ENCODE measurements around the gene FCGR3B.
A peak's percentile ranks its signal among the peaks of the same experiment; 100 is the strongest.
"Not testable (repeated sequence)": the region's sequence is repeated elsewhere in the genome, so short reads cannot be mapped to it uniquely, and the experiment has no call there.

Gene FCGR3B

DNA sequence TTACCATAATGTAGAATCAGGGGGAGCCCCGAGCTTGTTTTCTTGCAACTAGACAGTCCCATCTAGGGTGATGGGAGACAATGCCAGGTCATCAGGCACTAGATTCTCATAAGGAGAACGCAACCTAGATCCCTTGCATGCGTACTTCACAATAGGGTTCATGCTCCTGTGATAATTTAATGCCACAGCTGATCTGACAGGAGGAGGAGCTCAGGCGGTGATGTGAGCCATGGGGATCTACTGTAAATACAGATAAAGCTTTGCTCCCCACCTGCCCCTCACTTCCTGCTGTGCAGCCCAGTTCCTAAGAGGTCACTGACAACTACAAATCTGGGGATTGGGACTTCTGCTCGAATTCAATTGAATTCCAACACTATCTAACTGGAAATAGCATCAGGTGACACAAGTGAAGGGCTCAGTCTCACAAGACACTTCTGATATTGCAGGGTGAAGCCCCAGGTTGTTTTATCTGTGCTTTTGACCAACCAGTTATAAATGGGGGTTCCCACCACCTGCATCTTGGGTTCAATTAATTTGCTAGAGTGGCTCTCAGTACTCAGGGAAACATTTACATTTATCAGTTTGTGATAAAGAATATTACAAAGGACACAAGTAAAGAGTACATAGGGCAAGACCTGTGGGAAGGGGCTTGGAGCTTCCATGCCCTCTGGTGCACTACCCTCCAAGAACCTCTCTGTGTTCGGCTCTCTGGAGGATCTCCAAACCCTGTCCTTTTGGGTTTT lies 7.4 kb upstream of the FCGR3B start:
- not testable (repeated sequence) for DNase-seq

DNA sequence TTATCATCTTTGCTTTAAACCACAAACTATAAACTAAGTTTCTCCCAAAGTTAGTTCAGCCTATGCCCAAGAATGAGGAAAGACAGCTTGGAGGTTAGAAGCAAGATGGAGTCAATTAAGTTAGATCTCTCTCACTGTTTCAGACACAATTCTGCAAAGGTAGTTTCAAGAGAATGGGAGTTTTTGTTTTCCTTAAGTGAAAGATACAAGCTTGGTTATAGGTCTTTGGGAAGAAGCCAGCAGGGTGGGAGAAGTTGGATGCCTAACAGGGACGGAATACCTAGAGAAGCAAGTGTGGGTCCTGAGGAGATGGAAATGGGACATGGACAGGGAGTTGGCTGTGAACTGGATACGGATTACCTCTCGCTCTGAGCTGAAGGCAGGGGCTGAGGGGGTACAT lies 6.0 kb upstream of the FCGR3B start:
- not testable (repeated sequence) for DNase-seq

DNA sequence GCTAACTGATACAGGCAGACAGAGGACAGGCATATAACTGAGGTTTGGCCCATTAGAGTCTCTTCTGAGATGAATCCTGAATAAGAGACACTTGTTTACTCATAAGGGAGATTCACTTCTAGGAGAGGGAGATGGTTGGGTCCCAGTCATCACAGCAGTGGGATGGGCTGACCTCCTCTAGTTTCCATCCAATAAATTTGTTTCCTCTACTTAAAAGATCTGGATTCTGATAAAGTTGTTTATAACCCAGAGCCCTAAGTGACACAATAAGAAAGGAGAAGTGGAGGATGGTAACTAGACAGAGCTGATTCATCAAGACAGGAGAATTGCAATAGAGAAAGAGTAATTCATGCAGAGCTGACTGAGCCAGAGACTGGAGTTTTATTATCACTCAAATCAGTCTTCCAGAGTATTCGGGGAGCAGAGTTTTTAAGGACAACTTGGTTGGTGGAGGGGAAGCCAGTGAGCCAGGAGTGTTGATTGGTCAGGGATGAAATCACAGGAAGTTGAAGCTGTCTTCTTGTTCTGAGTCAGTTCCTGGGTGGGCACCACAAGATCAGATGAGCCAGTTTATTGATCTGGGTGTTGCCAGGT lies 5.3 kb upstream of the FCGR3B start:
- not testable (repeated sequence) for DNase-seq

DNA sequence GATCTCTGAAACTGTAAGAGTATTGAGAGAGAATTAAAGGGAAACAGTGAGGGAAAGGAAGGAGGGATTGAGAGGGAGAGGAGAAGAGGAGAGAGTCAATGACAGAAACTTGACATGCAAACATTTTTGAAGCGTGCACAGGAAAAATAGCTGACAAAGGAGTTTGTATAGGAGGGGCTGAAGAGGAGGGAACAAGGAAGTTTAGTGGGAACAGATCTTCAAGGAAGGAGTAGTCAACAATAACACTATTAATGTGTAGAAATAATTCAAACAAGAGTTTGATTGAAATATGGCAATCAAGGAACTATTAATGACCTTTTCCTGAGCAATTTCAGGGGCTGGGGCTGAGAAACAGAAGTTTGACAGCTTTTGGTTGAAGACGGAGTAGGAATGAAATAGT lies 4.0 kb upstream of the FCGR3B start:
- DNase-seq = not testable (repeated sequence)

DNA sequence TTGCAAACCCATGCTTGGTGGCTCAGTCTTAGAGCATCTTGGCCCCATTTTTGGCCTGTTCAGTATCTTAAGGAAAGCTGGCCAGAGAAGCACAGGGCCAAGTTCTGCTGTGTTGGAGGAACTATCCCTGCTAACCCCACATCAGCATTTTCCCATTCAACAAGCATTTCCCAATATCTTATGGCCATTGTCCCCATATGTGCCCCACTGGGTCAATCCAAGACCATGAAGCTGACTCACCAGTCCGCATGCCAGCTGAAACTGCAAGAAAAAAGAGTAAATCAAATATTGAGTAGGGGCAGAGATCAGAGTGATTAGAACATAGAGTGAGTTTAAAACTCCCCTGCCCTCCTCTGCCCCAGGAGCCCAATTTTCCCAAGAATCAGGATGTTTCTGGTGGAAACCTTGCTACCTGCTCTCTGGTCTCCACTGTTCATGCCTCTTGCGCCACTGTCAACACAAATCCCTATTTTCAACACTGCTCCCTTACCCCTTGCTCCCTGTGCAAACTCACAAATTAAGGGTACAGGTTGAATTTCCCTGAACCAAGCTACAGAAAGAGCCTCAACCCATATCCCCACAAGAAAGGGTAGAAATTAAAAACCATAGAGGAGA lies 741 bp downstream of the FCGR3B start:
- not testable (repeated sequence) for DNase-seq

DNA sequence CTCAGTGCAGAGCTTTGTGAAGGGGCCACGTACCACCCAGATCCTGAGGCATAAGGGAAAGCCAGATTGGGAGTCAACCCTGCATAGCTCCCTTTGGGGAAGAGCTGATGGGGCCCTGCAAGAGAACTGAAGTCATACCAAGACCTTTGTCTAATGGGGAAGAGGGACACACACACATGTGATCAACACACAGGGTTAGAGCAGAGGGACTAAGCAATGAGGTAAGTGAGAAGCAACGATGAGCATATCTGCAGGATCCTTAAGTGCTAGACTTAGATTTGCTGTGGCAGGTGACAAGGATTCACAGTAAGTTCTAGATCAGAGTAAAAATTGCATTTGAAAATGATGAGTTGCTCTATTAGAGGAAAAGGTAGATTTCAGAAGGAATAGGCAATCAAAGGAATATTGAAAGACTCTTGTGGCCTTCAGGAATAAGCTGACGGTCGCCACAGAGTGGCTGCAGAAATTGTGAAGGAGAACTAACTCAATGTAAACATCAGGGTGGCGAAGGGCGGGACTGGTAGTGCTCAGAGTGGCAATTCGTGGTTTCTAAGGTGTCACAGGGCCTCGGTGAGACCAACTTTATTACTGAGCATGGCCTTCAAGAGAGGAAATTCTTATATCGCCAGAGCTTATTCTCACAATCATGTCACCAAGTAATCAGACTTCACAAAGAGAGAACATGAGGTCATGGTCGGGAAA lies 4.4 kb downstream of the FCGR3B start:
- DNase-seq = not testable (repeated sequence)

DNA sequence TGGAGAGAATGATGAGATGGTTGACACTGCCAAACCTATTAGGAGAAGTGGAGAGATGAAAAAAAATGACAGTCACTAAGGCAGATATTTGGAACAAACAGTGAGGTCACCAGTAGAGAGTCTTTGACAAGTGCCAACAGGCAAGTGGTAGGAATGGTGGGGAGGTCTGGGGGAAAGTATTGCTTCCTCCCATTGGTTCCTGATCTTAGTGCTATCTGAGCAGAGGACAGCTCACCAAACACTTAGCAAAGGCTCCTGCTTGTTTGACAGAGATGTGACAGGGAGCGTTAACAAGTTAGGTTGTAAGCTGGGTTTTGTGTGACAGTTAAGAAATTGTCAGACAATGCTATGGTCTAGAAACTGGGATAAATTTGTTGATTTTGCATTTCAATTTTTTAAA lies 6.4 kb downstream of the FCGR3B start:
- DNase-seq = not testable (repeated sequence)

DNA sequence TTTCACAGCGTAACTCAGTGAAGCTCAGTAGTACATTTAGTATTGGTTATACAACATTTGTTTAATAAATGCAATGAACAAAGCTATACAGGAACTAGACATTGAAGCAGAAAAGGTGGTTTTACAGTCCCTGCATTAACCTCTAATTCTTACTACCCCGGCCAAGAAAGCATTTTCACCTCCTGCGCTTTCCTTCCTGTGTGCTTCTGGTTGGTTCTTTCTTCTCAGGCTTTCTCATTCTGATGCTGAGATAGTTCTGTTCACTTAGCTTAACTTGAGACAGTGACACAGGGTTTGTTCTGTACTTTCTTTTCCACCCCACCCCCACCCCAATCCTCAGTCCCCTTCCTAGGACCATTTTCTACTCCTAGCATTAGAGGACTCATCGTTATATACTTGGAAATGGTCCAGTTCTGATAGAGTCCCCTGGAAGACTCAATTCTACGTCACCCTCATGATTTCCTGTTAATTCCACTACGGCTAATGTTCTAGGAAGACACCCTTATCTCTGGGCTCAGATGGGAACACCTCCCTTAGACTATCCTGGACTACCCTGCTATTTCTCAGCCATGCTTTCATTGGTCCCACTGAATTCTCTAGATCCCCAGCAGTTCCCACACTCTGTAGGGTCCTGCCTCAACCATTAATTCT lies 7.5 kb downstream of the FCGR3B start:
- DNase-seq = not testable (repeated sequence)

DNA sequence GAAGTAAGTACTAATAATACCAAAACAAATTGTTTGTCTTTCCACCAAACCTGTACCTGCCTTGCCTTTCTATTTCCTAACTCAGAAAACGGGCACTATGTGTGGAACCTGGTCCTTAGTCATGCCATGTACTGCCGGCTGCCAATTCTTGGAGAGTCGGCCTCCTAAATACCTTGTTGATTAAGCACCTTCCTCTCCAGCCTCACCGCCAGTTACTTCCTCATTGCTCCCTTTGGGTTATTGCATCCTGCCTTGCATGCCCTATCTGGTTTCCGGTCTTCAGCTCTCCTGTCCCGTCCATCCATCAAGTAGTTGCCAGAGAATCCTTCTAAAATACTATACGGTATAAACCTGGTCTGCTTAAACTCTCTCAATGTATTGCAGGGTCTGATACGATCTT lies 8.9 kb downstream of the FCGR3B start:
- DNase-seq = not testable (repeated sequence)

DNA sequence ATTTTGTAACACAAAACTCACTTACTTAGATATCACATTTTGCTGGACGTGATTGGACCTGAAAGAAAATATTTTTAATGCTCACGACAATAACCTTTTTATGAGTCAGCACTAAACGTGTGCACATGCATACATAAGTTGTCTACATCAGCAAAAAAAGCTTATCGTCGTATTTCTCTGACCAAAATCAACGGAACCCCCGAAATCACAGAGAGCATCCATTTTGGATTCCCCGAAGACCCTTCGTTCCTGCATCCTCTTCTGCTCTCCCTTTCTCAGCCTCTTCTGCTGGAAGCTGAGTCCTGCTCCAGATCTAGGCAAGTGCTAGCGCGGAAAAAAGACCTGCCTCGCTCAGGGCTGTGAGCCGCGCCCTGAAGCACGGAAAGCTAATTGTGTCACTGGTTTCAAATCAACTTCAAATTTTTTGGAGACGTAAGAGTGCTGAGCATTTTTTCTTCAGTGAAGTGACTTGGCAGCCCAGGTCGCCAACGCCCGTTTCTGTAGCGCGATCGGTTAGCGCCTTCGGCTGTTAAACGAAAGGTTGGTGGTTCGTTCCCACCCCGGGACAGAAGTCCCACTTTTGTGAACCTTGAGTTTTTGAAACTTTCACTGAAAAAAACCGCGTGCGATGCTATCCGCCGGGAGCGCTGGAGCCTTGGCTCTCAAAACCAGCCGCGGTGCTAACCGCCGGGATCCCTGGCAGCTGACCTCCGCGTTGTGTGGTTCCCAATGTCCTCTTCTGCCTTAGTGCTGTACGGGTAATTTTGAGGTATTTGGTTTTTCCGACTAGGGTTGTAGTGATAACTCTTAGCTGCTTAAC lies 9.6 kb downstream of the FCGR3B start:
- peak; percentile 71 for DNase-seq

DNA sequence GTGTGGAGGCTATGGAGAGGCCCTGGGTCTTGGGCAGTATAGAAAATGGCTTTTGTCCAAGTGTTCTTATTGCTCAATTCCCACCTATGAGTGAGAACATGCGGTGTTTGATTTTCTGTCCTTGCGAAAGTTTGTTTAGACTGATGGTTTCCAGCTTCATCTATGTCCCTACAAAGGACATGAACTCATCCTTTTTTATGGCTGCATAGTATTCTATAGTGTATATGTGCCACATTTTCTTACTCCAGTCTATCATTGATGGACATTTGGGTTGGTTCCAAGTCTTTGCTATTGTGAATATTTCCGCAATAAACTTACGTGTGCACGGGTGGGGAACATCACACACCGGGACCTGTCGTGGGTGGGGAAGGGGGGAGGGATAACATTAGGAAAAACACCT lies 10.6 kb downstream of the FCGR3B start:
- DNase-seq = not testable (repeated sequence)

DNA sequence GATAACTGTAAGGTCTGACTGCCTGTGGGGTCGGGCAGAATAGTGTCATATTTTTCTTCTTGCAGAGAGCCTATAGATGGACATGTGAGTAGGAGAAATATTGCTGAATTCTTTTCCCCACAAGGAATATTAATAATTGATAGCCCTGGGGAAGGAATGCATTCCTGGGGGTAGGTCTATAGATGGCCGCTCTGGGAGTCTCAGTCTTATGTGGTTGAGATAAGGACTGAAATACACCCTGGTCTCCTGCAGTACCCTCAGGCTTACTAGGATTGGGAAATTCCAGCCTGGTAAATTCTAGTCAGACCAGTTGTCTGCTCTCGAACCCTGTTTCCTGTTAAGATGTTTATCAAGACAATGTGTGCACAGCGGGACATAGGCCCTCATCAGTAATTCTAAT lies 12.5 kb downstream of the FCGR3B start:
- DNase-seq = not testable (repeated sequence)

DNA sequence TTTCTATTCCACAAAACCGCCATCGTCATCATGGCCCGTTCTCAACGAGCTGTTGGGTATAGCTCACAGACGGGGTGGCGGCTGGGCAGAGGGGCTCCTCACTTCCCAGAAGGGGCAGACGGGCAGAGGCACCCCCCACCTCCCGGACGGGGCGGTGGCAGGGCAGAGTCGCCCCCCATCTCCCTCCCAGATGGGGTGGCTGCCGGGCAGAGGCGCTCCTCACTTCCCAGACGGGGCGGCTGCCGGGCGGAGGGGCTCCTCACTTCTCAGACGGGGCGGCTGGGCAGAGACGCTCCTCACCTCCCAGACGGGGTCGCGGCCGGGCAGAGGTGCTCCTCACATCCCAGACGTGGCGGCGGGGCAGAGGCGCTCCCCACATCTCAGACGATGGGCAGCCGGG lies 14.6 kb downstream of the FCGR3B start:
- DNase-seq = not testable (repeated sequence)

DNA sequence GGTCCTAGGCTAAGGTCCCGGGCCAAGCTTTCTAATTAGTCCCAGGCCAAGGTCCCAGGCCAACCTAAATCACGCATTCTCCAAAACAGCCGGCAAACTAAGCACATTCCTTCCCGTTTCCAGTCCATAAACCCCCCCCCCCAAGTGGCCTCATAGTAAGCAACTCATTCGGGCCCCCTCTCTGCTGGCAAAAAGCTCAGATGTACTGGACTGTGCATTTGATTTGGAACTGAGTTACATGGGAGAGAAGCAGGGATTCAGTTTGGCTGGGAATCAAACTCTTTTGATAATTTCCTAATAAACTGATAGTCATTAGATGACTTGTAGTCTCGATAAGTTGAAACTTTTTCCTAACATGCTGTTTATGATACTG lies 17.8 kb downstream of the FCGR3B start:
- not testable (repeated sequence) for DNase-seq

DNA sequence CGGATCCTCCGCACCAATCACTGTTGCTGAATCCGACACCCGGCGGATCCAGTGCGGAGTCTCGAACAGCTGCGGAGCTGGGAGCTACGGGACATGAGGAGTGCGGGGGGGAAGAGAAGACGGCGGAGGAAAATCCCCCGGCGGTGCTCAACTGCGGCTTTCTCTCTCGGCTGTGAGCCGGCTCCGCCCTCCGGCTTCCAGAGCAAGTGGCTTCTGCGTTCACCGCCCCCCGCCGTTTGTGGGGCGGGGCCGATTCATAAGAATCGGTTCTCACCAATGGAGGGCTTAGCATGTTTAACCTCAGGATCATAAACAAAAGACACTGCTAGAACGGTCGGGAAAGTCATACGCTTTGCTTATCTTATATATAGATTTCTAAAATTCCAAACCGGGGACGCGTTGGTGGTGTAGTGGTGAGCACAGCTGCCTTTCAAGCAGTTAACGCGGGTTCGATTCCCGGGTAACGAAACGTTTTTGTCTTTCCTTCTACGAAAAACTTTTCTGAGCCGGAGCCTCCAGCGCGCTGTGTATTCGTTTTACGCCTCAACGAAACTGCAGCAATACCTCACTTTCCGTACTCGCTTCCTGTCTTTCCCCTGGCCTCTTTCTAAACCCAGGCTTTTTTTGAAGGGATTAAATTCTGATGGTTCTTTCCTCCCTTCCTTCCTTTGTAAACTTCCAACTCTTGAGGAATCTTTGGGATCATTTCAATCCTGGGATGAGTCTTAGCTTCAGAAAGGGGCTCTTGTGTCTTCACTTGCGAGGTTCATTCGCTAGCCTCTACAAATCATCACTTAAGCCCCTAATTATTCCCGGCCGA lies 18.4 kb downstream of the FCGR3B start:
- DNase-seq = peak; percentile 93

DNA sequence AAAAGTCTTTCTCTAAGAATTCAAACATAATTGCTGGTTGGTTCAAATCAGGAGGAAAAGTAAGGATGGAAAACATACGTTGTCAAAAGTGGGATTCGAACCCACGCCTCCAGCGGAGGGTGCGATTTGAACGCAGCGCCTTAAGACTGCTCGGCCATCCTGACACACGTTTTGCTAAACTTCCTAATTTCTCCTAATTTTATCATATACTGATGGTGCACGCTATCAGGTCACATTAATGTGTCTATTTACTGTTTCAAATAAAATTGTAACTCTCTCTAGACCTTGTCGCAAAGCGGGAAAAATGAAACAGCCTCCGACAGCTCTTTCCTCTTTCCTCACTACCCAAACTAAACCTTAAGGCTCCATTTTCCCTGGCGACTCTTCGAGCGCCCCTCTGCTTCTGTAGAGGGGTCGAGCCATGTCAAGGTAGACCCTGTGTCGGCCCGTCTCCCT lies 19.1 kb downstream of the FCGR3B start:
- not testable (repeated sequence) for DNase-seq

DNA sequence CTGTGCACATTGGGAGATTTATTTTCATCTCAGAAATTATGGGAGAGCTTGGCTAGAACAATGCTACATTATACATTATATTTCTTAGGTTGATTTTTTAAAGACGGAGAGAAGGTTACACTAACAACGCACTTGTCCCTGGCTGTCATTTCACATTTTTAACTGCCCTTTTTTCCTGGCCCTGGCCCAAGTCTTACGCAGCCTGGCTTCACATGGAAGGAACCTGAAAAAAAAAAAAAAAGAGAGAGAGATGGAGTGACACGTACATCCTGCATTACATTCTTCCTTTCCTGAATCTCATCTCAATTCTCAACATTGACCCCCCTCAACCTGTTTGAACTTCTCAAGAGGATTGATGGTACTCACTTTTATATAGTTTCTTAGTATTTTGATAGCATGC lies 20.8 kb downstream of the FCGR3B start:
- not testable (repeated sequence) for DNase-seq

DNA sequence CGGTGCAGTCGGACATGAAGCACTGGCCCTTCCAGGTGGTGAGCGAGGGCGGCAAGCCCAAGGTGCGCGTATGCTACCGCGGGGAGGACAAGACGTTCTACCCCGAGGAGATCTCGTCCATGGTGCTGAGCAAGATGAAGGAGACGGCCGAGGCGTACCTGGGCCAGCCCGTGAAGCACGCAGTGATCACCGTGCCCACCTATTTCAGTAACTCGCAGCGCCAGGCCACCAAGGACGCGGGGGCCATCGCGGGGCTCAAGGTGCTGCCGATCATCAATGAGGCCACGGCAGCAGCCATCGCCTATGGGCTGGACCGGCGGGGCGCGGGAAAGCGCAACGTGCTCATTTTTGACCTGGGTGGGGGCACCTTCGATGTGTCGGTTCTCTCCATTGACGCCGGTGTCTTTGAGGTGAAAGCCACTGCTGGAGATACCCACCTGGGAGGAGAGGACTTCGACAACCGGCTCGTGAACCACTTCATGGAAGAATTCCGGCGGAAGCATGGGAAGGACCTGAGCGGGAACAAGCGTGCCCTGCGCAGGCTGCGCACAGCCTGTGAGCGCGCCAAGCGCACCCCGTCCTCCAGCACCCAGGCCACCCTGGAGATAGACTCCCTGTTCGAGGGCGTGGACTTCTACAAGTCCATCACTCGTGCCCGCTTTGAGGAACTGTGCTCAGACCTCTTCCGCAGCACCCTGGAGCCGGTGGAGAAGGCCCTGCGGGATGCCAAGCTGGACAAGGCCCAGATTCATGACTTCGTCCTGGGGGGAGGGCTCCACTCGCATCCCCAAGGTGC lies 24.2 kb downstream of the FCGR3B start:
- DNase-seq = not testable (repeated sequence)

DNA sequence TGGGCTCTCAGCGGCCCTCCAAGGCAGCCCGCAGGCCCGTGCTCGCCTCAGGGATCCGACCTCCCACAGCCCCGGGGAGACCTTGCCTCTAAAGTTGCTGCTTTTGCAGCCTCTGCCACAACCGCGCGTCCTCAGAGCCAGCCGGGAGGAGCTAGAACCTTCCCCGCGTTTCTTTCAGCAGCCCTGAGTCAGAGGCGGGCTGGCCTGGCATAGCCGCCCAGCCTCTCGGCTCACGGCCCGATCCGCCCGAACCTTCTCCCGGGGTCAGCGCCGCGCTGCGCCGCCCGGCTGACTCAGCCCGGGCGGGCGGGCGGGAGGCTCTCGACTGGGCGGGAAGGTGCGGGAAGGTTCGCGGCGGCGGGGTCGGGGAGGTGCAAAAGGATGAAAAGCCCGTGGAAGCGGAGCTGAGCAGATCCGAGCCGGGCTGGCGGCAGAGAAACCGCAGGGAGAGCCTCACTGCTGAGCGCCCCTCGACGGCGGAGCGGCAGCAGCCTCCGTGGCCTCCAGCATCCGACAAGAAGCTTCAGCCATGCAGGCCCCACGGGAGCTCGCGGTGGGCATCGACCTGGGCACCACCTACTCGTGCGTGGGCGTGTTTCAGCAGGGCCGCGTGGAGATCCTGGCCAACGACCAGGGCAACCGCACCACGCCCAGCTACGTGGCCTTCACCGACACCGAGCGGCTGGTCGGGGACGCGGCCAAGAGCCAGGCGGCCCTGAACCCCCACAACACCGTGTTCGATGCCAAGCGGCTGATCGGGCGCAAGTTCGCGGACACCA lies 25.0 kb downstream of the FCGR3B start:
- DNase-seq = not testable (repeated sequence)
